PC-3 (cell line): ENCODE results near the gene TAS2R13.

Source experiments
- EZH2 ChIP-seq: fragments of 300-600 bp; sonication (generic); IDR thresholded peaks from one replicate; pipeline ENCODE4 v1.6.1; 2017; ENCODE audit warnings: antibody characterized with exemption, mild to moderate bottlenecking, low read length; ENCODE audit not compliant: unreplicated experiment
- EZH2phosphoT487 ChIP-seq: fragments of 300-600 bp; sonication (generic); IDR thresholded peaks from 2 replicates; pipeline ENCODE4 v1.6.1; 2018; ENCODE audit warnings: mild to moderate bottlenecking, antibody characterized with exemption, low read length, borderline replicate concordance
- TF ChIP-seq, protein P1 (sequence below): fragments of 300-600 bp; sonication (generic); conservative IDR thresholded peaks from 2 replicates; pipeline ENCODE4 v1.5.1; 2017; ENCODE audit warnings: antibody characterized with exemption, low read depth, mild to moderate bottlenecking, low read length

DNA sequence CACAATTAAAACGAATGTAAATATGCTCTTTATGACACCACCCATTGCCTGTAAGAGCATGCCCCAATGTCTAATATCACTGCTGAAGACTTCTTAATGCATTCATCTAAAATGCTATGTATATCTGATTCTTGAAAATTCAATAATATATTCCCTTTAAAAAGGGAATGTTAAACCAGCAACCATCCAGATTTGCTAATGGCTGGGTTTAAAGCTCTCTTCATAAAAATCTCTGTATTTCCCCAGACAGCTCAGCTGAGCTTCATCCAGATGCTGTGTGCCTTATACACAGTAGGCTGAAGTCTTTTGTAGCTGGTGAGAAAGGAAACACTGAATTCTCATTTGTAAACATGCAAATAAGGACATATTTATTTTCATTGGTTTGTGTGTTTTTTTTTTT is 29.8 kb upstream of the TAS2R13 start, which contains the start of gene TAS2R14:
- TF ChIP-seq EZH2 (no peak), EZH2phosphoT487 (no peak)
- TF ChIP-seq, protein P1, sequence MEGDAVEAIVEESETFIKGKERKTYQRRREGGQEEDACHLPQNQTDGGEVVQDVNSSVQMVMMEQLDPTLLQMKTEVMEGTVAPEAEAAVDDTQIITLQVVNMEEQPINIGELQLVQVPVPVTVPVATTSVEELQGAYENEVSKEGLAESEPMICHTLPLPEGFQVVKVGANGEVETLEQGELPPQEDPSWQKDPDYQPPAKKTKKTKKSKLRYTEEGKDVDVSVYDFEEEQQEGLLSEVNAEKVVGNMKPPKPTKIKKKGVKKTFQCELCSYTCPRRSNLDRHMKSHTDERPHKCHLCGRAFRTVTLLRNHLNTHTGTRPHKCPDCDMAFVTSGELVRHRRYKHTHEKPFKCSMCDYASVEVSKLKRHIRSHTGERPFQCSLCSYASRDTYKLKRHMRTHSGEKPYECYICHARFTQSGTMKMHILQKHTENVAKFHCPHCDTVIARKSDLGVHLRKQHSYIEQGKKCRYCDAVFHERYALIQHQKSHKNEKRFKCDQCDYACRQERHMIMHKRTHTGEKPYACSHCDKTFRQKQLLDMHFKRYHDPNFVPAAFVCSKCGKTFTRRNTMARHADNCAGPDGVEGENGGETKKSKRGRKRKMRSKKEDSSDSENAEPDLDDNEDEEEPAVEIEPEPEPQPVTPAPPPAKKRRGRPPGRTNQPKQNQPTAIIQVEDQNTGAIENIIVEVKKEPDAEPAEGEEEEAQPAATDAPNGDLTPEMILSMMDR, result no peak
